T-helper 2 cell (primary cell): Measurements from ENCODE around the gene EVC.

Experiments used
- DNase-seq, 5 experiments: peaks; one replicate each; pipeline versions ENCODE4 v3.0.0 to v3.0.0-alpha.2; 2012 to 2022

EVC gene

GRCh38 chr4:5757091-5757490 is 46.1 kb downstream of the EVC start:
- DNase-seq = no peak

DNA sequence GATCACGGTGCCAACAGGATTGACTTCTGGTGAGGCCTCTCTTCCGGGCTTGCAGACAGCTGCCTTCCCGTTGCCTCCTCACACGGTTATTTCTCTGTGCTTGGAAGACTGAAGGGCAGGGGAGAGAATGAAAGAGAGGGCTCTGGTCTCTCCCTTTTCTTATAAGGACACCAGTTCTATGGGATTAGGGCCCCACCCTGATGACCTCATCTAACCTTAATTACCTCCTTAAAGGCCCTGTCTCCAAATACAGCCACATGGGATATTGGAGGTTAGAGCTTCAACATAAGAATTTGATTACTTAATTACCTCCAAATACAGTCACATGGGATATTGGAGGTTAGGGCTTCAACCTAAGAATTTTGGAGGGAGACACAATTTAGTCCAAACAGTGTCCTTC is 46.5 kb downstream of the EVC start:
- DNase-seq = no peak

DNA sequence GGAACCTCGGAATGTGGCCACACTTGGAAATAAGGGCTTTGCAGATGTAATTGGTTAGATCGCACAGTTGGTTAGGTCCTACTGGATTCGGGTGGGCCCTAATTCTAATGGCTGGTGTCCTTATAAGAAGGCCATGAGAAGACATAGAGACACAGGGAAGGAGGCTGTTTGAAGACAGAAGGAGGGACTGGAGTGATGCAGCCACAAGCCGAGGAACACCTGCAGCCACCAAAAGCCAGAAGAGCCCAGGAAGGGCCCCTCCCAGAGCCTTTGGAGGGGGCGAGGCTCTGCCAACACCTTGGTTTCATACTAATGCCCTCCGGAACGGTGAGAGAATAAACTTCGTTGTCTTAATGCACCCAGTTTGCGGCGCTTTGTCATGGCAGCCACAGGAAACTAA is 47.0 kb downstream of the EVC start:
- no peak for DNase-seq

DNA sequence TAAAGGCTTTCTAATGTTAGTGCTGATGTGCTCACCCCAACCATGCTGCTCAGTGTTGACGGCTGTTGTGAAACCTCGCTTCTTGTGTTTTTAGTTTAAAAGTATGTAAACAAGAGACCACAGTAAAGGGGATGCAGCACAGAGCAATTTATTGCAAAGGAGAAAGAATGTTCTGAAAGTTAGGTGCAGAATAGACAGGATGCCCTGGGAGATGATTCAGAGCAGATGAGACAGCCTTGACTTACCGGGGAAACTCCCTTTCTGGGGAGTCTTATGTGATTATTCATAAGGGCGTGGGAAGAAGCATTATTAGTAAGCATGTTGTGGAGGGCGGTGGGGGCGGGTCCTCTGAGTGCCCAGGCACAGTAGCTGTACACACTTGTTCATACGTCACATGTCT is 47.7 kb downstream of the EVC start:
- DNase-seq = peak in 2 of 5 experiments; percentile 58 to 85

DNA sequence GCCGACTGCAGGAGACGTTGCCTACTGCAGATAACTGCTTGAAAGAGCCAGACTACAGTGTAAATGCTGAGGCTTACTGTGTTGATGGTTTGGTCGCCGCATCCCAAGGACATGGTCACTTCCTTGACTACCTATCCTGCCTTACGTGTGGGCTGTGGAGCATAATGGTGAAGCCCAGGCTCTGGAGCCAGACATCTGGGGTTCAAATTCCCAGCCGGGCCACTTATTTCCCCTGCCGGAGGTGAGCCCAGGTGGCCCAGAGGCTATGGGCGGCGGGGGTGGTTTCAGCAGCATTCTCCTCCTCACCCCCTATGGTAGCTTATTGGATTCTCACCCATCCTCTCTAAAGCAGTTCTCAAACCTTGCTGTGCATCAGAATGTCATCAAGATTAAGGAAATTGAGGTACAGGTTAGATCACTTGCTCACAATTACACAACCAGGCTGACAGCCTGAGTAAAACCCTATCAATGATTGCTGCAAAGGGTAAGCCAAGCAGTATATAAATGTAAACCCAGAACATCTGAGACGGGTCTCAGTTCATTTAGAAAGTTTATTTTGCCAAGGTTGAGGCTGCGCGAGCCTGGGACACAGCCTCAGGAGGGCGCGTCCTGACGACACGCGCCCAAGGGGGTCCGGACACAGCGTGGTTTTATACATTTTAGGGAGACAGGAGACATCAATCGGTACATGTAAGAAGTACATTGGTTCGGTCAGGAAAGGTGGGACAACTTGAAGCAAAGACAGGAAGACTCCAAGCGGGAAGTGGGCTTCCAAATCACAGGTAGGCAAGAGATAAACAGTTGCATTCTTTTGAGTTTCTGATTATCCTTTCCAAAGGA is 48.5 kb downstream of the EVC start:
- DNase-seq = no peak

DNA sequence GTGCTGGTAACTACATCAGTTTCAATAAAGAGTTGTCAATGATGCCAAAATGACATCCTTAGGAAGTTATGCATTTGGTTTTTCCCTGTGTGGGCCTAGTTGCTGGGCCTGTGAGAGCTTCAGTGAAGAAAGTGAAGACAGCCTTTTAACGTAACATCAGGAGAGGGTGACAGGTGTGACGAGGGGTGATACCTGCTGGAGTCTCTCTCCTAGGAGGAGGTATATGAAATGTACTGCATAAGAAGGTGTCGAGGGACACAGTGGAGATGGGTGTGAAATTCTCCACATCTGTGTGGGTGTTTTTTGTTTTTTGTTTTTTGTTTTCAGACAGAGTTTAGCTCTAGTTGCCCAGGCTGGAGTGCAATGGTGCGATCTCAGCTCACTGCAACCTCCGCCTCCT is 49.2 kb downstream of the EVC start:
- no peak for DNase-seq

DNA sequence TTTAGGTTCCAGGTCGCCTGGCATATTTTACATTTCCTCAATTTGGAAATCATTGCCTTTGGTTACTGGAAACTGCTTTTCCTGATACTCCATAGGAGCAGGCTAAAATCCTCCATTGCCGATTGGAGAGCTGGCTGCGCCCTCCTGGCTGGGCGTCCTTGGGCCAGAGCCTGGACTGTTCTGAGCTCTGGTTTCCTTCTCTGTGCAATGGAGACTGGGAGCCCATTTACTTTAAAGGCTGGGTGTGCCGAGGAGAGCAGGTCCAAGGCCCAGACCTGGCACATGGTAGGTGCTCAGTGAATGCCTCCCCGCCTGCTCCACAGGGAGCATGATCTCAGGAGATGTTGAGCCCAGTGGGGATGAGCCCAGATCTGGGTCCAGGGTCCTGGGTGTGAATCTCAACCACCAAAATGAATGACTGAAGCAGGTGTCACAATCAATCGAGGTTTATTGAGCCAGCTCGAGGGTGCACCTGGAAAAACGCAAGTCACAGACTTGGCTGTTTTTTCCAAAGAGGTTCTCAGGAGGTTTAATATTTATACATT is 50.0 kb downstream of the EVC start:
- no peak for DNase-seq

DNA sequence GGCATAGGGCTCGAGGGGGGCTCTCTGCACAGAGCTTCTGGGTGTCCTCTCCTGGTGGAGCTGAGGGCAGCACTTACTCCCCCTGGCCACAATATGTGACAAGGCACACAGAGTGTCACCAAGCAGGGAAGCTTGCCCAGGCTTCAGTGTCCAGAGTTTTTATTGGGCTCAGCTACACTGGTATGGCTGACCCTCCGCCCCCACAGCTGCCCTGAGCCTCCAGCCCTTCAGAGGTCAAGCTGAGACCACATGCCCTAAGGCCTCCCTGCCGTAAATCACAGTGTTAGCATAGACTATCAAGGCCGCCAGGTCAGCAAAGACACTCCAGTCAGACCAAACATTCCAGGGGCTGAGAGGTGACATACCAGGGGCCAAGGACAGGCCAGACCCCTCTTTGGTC is 59.0 kb downstream of the EVC start:
- DNase-seq = no peak

GRCh38 chr4:5772528-5773270 is 61.7 kb downstream of the EVC start:
- no peak for DNase-seq

DNA sequence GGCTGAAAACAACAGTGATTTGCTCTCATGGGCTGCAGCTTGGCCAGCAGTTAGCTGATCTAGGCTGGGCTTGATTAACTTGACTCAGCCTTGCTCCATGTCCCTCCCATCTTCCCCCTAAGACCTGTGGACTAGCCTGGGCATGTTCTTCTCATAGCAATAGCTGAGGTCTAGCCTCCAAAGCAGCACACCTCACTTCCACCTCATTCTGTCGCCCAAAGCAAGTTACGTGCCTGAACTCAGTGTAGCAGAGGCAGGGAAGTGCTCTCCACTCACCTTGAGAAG is 62.2 kb downstream of the EVC start:
- DNase-seq = no peak

GRCh38 chr4:5774416-5775036 is 63.5 kb downstream of the EVC start:
- DNase-seq = no peak

GRCh38 chr4:5776510-5776909 is 65.5 kb downstream of the EVC start:
- DNase-seq = no peak

DNA sequence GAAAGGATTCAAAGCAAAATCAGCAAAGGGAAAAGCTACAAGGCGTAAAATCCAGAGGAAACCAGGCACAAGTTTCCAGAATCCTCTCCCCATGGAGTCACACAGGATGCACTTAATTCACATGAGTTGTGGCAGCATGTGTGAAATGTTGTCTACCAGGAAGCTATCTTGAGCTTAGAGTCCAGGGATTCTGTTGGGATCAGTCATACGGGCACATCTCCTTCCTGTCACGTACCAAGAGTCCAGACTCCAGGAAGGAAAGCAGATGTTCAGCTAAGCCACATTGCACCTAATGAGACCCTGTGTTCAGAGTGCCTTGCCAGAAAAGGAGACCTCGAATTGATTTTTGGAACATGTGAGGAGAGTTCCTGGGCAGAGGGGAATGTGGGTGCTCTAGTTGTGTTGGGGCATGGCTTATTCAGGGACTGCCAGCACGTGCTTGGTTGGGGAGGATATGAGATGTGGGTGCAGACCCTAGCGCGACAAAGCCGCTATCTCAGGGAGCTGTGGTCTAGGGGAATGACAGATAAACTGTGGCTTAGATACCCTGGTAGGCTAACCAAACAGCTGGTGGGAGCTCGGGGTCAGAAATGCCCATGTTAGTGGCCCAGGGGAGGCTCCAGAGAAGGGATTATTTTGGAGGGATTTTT is 70.0 kb downstream of the EVC start:
- DNase-seq = no peak

GRCh38 chr4:5781691-5782090 is 70.7 kb downstream of the EVC start:
- no peak for DNase-seq

- DNase-seq = no peak
Observed at GRCh38 chr4:5782829-5783476, 72.0 kb downstream of the EVC start.

DNA sequence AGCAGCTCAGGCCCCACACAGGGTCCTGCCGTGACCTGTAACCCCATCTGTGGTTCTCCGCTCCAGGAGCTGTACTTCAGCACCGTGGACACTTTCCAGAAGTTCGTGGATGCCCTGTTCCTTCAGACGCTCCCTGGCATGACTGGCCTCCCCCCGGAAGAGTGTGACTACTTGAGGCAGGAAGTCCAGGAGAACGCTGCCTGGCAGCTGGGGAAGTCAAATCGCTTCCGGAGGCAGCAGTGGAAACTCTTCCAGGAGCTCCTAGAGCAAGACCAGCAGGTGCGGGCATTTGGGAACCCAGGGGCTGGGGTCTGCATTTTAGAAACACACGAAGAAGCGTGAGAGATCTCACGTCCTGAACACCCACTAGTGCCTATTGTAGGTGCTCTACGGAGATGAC is 72.5 kb downstream of the EVC start:
- no peak for DNase-seq

GRCh38 chr4:5784021-5784420 is 73.0 kb downstream of the EVC start:
- no peak for DNase-seq

- no peak for DNase-seq
Observed at GRCh38 chr4:5784960-5785611, 74.1 kb downstream of the EVC start.

DNA sequence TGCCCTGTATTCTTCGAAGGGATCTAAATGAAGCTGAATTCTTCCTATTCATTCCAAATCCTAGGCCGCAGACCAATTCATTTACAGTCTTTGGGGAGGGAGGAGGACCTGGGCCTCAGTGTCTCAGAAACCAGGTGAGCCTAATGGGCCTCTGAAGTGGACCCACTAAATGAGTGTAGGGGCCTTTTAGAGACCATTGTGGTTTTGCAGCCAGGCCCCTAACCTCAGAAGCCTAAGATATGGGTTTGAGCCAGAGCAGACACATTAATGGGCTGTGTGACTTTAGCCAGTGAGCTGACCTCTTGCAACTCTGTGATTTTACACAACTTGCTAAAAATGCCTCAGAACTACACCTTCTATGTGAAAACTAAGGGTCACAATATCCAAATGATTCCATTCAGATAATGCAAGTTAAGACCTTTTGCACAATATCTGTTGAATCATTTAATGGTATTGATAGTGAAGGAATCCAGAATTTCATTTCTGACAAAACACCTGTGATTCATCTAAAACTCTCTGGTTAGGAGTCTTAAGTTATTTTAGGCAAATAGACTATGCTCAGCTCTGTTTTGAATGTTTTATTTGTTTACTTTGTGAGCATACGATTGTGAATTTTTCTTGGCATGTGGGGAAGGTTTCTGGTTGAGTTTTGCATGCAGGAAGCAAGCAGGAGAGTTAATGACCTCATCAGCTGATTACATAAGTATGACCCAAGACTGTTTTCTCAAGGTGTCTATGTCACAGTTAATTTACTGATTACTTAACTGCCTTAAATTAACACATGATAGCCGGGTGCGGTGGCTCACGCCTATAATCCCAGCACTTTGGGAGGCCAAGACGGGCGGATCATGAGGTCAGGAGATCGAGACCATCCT is 75.0 kb downstream of the EVC start:
- DNase-seq = no peak

DNA sequence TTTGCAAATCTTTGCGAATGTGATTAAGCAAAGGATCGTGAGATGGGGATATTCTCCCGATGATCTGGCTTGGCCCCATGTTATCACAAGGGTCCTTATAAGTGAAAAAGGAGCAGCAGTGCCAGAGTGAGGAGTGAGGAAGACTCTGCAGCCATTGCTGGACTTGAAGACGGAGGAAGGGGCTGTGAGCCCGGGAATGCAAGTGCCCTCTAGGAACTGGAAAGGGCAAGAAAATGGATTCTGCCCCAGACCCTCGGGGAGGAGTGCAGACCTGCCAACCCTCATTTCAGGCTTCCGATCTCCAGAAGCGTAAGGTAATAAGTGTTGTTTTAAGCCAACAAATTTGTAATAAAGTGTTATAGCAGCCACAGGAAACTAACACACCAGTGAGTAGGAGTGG is 76.3 kb downstream of the EVC start:
- no peak for DNase-seq

DNA sequence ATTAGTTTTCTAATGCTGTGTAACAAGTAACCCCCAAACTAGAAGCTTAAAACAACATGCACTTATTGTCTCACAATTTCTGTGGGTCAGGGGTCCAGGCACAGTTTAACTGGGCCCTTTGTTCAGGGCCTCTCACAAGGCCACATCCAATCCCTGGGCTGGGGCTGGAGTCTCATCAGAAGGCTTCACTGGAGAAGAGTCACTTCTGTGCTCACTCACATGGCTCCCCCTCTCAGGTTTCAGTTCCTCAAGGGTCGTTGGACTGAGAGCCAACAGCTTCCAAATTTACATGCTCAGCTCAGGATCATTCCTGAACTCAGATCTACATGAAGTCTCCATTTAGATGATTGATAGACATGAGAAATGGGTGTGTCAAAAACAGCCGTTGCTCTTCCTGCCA is 77.1 kb downstream of the EVC start:
- DNase-seq = no peak
